Endodermal cell (in vitro differentiated cells): ENCODE data around the gene OR6T1. TPM values are rescaled to one million over a fixed set of nuclear protein-coding genes. Genes with fewer than 3 reads are reported as not detected.

Source experiments
- DNase-seq: peaks from one replicate; pipeline ENCODE4 v3.0.0-alpha.2; 2017
- H3K27ac ChIP-seq: 2 replicates; pipeline ENCODE4 v1.5.1; 2013; ENCODE audit warnings: mild to moderate bottlenecking, low read depth, low read length, moderate library complexity
- H3K27me3 ChIP-seq: 2 replicates; pipeline ENCODE4 v1.6.1; 2013; ENCODE audit warnings: mild to moderate bottlenecking, low read length, moderate library complexity; ENCODE audit not compliant: insufficient read depth, control insufficient read depth, poor library complexity, severe bottlenecking
- H3K36me3 ChIP-seq: 2 replicates; pipeline ENCODE4 v1.7.0; 2013; ENCODE audit warnings: mild to moderate bottlenecking, low read length, moderate library complexity; ENCODE audit not compliant: control insufficient read depth, insufficient read depth
- H3K4me1 ChIP-seq: one replicate; pipeline ENCODE4 v1.7.0; 2013; ENCODE audit warnings: low read length; ENCODE audit not compliant: control insufficient read depth, insufficient read depth
- H3K4me3 ChIP-seq: 2 replicates; pipeline ENCODE4 v1.5.1; 2013; ENCODE audit warnings: mild to moderate bottlenecking, low read length, moderate library complexity
- H3K9ac ChIP-seq: 2 replicates; pipeline ENCODE4 v1.6.1; 2013; ENCODE audit warnings: mild to moderate bottlenecking, low read length, moderate library complexity; ENCODE audit not compliant: poor library complexity, severe bottlenecking; ENCODE audit errors: extremely low read depth
- H3K9me3 ChIP-seq: 2 replicates; pipeline ENCODE4 v1.6.1; 2013; ENCODE audit warnings: mild to moderate bottlenecking, low read length, moderate library complexity; ENCODE audit not compliant: control insufficient read depth
- H3K27ac Mint-ChIP-seq: 2 replicates; pipeline ENCODE4 v1.8.0; 2020; ENCODE audit warnings: mixed read lengths
- H3K27me3 Mint-ChIP-seq: 2 replicates; pipeline ENCODE4 v1.8.0; 2021; ENCODE audit warnings: mild to moderate bottlenecking, mixed read lengths; ENCODE audit not compliant: insufficient read depth
- H3K36me3 Mint-ChIP-seq: 2 replicates; pipeline ENCODE4 v1.8.0; 2020; ENCODE audit warnings: low read depth, mixed read lengths
- H3K4me1 Mint-ChIP-seq: 2 replicates; pipeline ENCODE4 v1.8.0; 2020; ENCODE audit warnings: mixed read lengths
- H3K4me3 Mint-ChIP-seq: 2 replicates; pipeline ENCODE4 v1.8.0; 2020; ENCODE audit warnings: mild to moderate bottlenecking, moderate library complexity, mixed read lengths
- H3K9me3 Mint-ChIP-seq: 2 replicates; pipeline ENCODE4 v1.8.0; 2020; ENCODE audit warnings: mild to moderate bottlenecking, mixed read lengths
- CTCF ChIP-seq: fragments of 200-600 bp; sonication (generic); conservative IDR thresholded peaks from 2 replicates; pipeline ENCODE4 v1.5.0; 2021; ENCODE audit warnings: antibody characterized with exemption, mild to moderate bottlenecking
- whole genome bisulfite sequencing, 2 experiments: methylation state at CpG; one replicate each; pipeline versions ENCODE4 v1.1.5 to v1.1.7; 2013; ENCODE audit warnings: missing lambda C conversion rate in 2 of 2, mixed read lengths in 1 of 2; ENCODE audit not compliant: insufficient coverage in 1 of 2, insufficient read length in 1 of 2; 5-methylcytosine and 5-hydroxymethylcytosine counted together
- long read RNA-seq, 4 experiments: library from polyadenylated mRNA in 2 of 4; library from RNA in 1 of 4; library from capped mRNA in 1 of 4; stranded (forward) in 3 of 4; unstranded in 1 of 4; transcript quantifications; one replicate each; pipeline ENCODE4 v2.0.0, GENCODE V29; 2020 to 2021; ENCODE audit warnings: inconsistent platforms in 1 of 4
- polyA plus RNA-seq, 2 experiments: library from polyadenylated mRNA; stranded (reverse); fragments of 50-300 nt; gene quantifications; one replicate each; pipeline ENCODE4 v1.2.3, GENCODE V29; 2013
- total RNA-seq, 2 donors: library from RNA; stranded (reverse); fragmentation: NEBNext Ultra II Directional in 1 of 2; extraction: Animal tissue kit (Norgen Biotek cat#: 25700) in 1 of 2; gene quantifications; 2 replicates in 1 of 2; 3 replicates in 1 of 2; pipeline ENCODE4 v1.2.1, GENCODE V29; 2021

OR6T1 gene
- not detected for total RNA-seq
- polyA plus RNA-seq (2013, experiment 1 of 2): not detected
- not detected for polyA plus RNA-seq (2013, experiment 2 of 2)
- long read RNA-seq, experiment 1: 0 reads
- long read RNA-seq, experiment 2: 0 reads
- long read RNA-seq, experiment 3: 0 reads
- long read RNA-seq, experiment 4: 0 reads

GRCh38 chr11:123943738-123944137, at the start of gene OR6T1:
Gene OR6T1, minus strand, starts transcription at chr11:123943838. Its CDS starts 0 bp downstream, at chr11:123943838.
- no peaks in the 10 kb centered on the region for H3K4me1 Mint-ChIP-seq
- no peak within 1 kb of the TSS for H3K4me3 Mint-ChIP-seq
- DNase-seq: no peak
- Histone ChIP-seq H3K4me3 (no peak within 1 kb of the TSS), H3K27ac (no peak within 1 kb of the TSS), H3K36me3 (no peaks in the 10 kb centered on the region), H3K9me3 (no peaks in the 10 kb centered on the region), H3K27me3 (no peaks in the 10 kb centered on the region), H3K9ac (no peak within 1 kb of the TSS), H3K4me1 (no peaks in the 10 kb centered on the region)
- no peaks in the 10 kb centered on the region for H3K27me3 Mint-ChIP-seq
- no peak within 1 kb of the TSS for H3K27ac Mint-ChIP-seq
- 86 to 100% methylated on average over 1 to 2 of the region's 3 CpGs for WGBS, 2 experiments
- TF ChIP-seq CTCF: no peak
- H3K36me3 Mint-ChIP-seq: no peaks in the 10 kb centered on the region
- H3K9me3 Mint-ChIP-seq: no peaks in the 10 kb centered on the region

GRCh38 chr11:123979311-123979710, 35.7 kb upstream of the OR6T1 start:
- H3K36me3 Mint-ChIP-seq: no peaks in the 10 kb centered on the region
- no peak overlapping the region for H3K27ac ChIP-seq
- peaks cover 18% of the 10 kb centered on the region for H3K4me1 Mint-ChIP-seq
- H3K27me3 Mint-ChIP-seq: no peaks in the 10 kb centered on the region
- H3K9ac ChIP-seq: no peak overlapping the region
- peaks cover 10% of the 10 kb centered on the region for H3K9me3 ChIP-seq
- no peak for TF ChIP-seq CTCF
- peaks cover 16% of the 10 kb centered on the region for H3K9me3 Mint-ChIP-seq
- 76 to 95% methylated on average over 2 to 4 of the region's 5 CpGs for WGBS, 2 experiments
- H3K36me3 ChIP-seq: no peaks in the 10 kb centered on the region
- no peak overlapping the region for H3K4me3 Mint-ChIP-seq
- no peaks in the 10 kb centered on the region for H3K4me1 ChIP-seq
- H3K27me3 ChIP-seq: no peaks in the 10 kb centered on the region
- H3K4me3 ChIP-seq: no peak overlapping the region
- DNase-seq: no peak
- H3K27ac Mint-ChIP-seq: no peak overlapping the region

- no peak for DNase-seq
- Mint-ChIP-seq H3K4me3 (no peak within 1 kb of the TSS), H3K4me1 (peaks cover 15% of the 10 kb centered on the region), H3K27ac (no peak within 1 kb of the TSS), H3K36me3 (no peaks in the 10 kb centered on the region), H3K9me3 (peaks cover 15% of the 10 kb centered on the region), H3K27me3 (no peaks in the 10 kb centered on the region)
- H3K9me3 ChIP-seq: peaks cover 8% of the 10 kb centered on the region
- H3K9ac ChIP-seq: no peak within 1 kb of the TSS
- no peak within 1 kb of the TSS for H3K27ac ChIP-seq
- no peaks in the 10 kb centered on the region for H3K36me3 ChIP-seq
- H3K4me1 ChIP-seq: no peaks in the 10 kb centered on the region
- no peak within 1 kb of the TSS for H3K4me3 ChIP-seq
- no peak for TF ChIP-seq CTCF
- no peaks in the 10 kb centered on the region for H3K27me3 ChIP-seq
Observed at GRCh38 chr11:123977731-123978347, 34.2 kb upstream of the OR6T1 start, which contains the start of gene OR10S1. Gene OR10S1, minus strand, starts transcription at chr11:123977781. Its CDS starts 117 bp downstream, at chr11:123977664.
